ENCODE results near the gene MOSPD2.

Gene MOSPD2

DNA sequence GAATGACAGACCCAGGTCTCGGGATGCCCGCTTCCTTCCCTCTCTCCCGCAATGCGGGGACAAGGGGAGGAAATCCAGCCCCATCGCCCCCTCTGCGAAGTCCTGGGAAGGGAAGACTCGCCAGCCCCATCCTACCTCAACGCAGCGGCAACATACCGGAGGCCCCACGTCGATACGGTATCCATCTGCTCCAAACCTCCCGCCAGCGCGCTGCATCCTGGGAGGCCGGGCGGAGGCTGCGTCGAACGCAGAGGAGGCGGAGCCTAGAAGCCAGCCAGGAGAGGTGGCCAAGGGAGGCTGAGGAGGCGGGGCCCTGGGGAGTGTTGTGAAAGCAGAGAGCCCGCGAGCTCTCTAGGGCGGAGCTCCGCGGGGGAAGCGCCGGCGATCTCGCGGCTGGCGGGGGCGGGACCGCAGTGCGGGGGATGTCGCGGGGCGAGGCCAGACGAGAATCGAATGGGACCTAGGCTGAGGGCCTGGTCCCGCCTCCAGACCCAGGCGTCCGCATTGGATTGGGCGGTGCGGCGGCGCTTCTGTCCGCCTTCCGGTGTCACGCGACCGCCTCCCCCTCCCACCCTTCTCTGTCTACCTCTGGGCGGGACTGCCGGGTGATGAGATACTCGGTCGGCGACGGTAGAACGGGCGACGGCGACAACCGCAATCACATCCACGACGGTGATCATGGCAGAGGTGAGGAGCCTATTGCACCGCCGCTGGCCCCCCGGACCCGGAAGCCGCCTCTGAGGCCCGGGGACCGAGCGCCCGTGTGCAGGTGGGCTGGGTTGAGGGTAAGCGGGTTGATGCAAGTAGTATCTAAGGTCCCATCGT is at the start of gene MOSPD2, which contains the start of gene FANCB:
Gene MOSPD2 (plus strand): TSS at position 571 of the 825 bp plus-strand sequence. CDS start 108 bp downstream, at position 679.
Gene FANCB (minus strand): TSS at position 219 of the 825 bp plus-strand sequence. CDS start 7,559 bp downstream, outside the sequence.
- peak; percentile 29 to 98 (median 88) for DNase-seq

DNA sequence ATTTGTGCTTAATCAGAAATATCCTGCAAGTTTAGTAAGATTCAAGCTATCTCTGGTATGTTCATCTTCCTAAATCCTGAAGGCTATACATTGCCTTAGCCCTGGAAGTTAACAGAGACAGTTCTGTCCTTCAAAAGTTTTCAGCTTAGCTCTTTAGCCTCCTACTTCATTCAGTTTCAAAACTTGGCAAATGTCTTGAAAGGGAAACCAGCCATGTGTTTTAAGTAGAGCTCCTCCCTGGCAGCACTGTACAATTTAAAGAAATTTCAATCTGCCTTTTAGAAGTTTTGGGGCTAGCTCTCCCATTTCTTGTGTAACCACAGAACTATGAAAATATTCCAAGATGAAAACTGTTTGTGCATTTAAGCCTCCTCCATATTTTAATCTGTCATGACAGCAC is 47.4 kb upstream of the MOSPD2 start:
- DNase-seq: no peak

DNA sequence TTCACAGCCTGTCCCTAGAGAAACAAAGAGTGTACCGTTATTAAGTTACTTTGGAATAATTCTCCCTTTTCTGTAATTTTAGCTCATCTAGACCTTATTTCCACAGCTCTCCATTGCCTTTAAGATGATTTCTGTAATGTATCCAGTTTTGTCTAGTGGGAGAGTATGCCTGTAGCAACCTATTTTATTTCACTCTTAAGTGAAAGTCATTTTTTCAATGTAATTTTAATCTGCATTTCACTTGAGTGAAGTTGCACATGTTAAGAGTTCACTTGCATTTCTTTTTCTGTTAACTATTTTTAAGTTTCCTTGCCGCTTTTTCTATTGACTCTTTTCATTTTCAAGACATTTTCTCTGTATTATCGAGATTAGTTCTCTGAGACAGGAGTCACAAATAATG is 46.9 kb upstream of the MOSPD2 start:
- no peak for DNase-seq

DNA sequence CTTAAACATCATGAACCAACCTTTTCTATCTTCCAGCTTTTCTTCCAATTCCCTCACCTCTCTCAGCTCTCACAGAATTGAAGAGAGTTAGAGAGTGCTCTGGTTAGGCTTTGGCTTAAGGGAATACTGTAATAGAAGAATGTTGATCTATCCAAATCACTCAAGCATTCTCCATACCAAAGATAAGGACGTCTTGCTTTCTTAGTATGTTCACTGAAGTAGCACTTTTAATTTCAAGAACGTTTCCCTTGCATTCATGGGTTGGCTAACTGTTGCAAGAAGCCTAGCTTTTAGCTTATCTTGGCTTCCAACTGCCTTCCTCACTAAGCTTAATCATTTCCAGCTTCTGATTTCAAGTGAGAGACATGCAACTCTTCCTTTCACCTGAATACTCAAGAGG is 43.6 kb upstream of the MOSPD2 start:
- no peak for DNase-seq

DNA sequence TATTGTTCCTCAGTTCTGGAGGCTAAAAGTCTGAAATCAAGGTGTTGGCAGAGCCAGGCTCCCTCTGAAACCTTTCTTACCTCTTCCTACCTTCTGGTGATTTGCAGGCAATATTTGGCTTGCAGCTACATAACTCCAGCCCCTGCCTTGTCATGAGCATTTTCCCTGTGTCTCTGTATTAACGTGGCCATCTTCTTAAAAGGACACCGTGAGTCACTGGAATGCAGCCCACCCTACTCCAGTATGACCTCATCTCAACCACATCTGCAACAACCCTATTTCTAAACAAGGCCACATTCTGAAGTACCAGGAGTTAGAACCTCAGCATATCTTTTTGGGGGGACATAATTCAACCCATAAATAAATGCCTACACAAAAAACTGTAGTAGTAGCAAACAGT is 41.1 kb upstream of the MOSPD2 start:
- no peak for DNase-seq

DNA sequence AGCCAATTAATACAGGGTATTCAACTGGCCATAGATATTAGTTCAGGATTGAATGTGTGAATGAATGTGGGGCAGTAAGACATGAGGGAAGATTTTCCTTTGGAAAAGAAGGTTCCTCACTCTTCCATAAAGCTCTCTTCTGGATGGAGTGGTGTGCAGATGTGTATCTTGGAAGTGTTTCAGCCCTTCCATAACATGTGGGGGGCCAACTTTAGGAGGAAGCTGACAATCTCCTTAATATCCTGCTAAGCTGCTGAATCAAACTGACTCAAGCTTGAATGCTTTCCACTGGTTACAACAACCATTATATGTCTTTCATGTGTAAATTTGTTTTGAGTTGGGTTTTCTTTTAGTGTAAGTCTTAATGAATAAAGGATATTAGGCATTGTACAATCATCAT is 40.6 kb upstream of the MOSPD2 start:
- DNase-seq: no peak

DNA sequence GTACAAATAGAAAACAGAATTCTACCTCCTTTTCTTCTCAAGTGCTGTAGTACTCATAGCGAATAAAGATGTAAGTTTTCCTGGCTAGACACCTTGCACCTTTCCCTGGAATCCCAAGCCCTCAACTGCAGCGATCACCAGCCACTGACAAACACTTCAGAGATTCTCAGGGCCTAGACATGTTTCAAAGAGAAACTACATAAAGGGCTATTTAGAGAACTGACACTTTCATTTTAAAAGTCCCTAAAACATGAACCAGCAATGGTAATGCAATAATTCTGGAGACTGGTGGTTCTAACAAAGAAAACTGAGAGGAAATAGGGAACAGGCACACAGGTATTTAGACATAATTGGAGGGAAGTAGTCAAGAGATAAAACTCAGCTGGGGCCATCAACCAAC is 36.1 kb upstream of the MOSPD2 start:
- DNase-seq: no peak

DNA sequence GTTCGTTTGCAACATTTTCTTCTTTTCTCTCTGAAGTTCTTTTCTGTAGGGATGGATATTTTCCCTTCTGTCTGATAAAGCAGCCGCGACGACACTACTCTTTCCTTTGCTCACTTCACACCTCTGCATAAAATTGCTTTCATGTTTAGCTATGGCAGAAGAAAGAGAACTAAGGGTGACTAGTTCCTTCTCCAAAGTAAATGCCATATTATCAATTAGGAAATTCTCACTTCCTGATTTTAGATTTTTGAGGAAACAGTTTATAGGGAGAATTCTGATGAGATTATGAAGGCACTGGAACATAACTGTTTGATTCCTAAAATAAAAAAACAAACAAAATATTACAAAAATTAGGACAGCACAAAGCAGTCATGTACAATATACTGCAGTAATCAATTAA is 29.6 kb upstream of the MOSPD2 start:
- no peak for DNase-seq

DNA sequence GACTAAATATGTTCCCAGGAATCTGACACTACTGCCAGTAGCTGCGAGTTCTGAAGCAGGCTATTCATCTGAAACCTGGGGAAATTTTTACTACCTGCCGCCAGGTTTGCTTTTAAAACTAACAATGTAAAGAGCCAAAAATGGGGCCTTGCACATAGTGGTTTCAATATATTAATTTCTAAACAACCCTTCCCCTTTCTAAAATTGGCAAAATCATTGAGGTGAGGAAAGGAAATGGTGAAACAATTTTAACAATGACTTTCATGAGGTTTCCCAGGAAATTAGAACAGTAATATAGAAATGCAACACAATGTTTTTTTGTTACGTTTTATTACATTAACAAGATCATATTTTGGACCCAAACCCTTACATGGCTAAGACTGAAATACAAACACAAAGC is 21.7 kb upstream of the MOSPD2 start:
- no peak for DNase-seq

DNA sequence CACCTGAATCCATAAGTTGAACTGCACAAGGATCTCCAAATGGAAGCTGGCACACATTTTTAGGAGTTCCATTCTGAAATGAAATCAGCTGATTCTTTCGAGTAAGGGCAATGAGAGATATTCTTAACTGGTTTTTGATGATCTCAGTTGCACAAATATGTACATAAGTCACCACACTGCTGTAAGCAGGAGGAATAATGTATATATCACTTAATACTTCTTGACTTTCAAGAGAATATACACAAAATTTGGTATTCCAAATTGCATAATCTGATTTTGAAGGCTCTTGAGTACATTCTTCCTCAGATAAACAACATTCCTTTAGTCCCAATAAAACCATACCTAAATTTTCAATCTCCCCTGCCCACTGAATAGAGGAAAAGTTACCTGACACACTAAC is 8.6 kb upstream of the MOSPD2 start:
- DNase-seq: no peak

DNA sequence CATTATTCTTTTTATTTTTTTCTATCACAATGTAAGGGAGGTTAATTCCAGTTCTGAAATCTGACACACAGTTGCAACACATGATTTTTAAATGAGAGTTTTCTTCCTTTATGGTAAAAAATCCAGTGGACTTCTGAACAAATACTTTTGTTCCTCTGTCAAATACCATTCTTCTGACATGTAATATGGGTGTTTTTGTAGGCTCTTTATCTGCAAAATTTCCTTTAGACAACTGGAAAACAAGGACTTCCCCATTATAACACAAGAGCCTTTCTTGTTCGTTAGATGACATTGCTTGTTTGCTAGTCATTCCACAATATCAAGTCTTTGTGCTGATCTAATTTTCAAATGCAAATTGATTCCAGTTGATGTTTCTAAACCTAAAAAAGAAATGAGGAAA is 8.0 kb upstream of the MOSPD2 start:
- peak in 1 of 51 donors; percentile 26 for DNase-seq

DNA sequence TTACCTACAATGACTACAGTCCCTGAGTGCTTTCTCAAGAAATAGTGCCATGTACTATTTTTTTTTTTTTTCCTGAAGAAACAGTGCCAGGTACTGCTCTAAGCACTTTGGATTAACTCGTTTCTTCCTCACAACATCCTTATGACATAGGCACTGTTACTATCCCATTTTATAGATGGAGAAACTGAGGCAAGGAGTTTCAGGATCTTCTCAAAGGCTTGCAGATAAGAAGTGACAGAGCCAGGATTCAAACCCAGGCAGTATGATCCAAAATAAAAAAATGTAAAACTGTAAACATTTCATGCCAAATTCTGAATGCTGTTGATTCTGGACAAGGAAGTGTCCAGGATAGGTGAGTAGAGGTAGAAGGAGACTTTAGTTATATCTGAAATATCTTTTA is 1.5 kb upstream of the MOSPD2 start:
- no peak for DNase-seq

DNA sequence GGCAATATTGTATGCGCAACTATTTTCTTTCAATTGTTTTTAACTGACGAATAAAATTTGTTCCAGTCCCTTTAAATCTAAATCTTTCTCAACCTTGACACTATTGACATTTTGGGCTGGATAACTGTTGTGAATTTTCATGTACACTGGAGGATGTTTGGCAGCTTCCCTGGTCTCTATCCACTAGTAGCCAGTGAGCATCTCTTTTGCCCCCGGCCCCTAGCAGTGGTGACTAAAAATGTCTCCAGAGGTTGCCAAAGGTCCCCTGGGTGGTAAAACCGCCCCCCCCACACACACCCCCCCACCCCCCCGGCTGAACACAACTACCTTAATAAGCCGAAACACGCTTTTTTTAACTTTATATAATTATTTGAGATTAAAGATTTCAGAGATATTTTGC is 866 bp upstream of the MOSPD2 start:
- DNase-seq: no peak

DNA sequence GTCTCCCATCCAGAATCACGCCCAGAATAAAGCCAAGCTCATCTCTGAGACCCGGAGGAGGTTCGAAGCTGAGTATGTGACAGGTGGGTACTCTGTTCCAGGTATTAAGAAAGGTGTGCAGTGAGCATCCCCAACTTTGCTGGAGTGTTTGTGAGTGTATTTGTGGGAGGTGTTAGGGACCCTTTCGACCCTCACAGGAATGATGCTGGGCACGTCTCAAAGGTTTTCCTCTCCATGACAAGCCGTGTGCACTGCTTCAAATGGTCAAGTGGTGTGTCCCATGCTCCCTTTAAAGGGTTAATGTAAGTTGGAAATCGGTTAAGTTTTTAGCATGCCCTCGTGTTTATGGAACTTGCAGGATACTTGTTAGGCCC is 442 bp downstream of the MOSPD2 start:
- DNase-seq: no peak

DNA sequence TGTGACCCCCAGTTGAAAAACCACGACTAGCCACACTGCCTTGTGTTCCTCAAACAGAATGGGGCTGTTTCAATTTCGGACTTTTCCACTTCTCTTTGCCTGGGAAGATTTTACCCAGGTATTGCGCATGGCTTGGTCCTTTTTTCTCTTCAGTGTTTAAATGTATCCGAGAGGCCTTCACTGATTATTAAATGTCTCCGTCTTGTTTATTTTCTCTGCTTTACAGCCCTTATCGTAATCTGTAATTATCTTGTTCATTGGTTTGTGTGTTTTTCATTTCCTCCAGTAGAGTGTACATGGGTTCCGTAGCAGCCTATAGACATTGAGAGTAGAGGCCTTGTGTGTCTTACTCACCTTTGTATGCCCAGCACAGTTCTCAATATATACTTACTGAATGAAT is 2.4 kb downstream of the MOSPD2 start:
- no peak for DNase-seq

DNA sequence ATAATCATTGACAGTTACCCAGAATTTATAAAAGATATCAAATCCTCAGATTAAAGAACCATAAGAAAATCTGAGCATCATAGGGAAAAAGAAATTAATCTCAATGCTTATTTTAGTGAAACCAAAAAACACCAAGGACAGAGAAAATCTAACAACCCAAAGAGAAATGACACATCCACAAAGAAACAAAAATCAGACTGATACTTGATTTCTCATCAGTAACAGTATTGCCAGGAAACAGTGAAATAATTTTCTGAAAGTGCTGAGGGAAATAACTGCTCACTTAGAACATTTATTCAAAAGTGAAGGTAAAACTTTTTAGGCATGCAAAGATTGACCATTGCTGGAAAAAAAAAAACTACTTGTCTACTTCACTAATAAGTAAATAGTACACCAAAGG is 10.6 kb downstream of the MOSPD2 start:
- DNase-seq: no peak

DNA sequence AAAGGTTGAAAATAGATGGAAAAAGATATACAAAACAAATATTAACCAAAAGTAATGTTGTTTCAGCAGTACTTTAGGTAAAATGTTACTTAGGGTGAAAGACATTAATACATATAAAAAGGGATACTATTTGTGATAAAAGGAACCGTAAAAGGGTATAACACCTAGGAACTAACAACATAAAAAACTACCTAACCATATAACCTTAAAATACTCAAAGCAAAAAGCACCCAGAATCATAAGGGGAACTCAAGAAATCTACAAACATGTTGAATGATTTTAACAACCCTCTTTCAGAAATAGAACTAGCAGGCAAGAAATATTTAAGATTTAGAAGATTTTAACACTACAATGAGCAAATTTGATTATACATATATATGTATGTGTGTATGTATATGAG is 11.5 kb downstream of the MOSPD2 start:
- DNase-seq: no peak

DNA sequence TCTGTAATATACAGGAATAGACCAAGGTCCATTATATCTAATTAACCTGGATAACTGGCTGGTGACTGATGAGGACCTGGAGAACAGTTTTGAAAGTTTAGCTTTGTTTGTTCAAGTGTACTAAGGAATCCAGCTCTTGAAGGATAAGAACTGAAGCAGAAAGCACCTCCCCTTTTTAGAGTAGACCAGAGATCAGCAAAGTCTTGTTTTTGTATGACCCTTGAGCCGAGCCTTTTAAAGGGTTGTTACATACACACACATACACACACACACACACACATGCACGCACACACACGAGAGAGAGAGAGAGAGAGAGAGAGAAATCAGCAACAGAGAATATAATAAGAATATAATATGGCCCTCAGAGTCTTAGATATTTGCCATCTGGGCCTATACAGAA is 13.0 kb downstream of the MOSPD2 start:
- no peak for DNase-seq

DNA sequence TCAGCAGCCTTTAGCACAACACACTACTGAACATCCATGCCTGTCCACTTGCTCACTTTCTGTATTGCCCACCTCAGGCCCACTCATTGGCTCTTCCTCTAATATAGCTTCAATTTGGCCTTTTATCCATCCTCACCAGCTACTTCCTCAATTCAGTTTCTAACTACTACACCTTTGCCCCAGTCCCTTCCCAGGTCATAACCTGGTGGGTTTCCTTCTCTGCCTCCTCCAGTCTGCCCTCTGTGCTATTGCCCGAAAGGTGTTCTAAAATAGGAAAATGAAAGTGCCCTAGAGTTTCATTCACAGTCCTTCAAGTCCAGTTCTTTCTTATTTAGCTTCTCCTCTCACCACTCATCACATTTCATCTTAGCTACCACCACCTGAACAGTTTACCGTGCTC is 23.1 kb downstream of the MOSPD2 start:
- no peak for DNase-seq

DNA sequence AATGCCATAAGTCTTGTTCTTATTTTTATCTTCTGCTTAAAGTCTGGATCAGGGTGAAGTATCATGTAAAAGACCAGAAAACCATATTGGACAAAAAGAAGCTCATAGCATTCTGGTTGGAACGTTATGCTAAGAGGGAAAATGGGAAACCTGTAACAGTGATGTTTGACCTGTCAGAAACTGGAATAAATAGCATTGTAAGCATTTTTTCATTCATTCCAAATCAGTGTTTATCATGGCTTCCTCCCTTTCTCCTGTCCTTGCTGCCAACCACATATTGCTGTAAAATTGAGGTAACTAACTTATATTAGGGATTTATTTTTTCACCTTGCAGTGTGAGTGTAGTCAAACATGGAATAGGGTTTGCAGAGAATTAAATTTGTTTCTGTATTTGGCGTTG is 23.8 kb downstream of the MOSPD2 start:
- no peak for DNase-seq

DNA sequence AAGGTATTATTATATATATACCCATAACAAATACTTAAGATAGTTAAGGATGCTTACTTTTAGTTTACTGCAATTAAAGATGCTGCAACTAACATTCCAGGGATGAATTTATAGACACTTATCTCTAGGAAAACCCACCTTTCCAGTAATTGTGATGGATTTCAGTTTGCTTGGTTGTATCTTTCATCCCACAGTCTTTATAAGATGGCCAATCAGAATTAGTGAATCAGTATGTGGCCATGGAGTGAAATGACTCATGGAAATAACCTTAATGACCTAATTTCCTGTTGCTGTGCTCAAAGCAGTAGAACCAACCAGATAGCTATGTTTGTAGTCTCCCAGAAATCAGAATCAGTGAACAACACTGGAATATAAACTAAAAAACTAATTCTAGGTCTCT is 26.4 kb downstream of the MOSPD2 start:
- DNase-seq: no peak

DNA sequence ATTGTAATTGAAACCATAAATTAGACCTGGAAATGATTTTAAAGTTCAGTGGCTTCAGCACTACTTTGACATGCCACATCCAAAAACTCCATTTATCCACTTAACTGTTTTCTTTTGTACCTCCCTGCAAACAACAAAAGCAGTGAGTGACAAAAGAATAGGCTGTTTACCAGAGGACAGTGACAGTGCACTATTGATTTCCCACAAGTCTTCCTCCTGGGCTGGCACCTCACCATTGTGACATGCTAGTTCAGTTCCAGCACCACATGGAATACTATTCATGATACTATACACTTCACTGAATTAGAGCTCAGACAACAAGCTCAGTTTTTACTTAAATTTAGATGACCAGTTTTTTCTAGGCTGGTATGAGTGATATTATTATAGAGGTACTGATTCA is 29.3 kb downstream of the MOSPD2 start:
- peak in 8 of 51 donors; percentile 0 to 6 (median 2) for DNase-seq

DNA sequence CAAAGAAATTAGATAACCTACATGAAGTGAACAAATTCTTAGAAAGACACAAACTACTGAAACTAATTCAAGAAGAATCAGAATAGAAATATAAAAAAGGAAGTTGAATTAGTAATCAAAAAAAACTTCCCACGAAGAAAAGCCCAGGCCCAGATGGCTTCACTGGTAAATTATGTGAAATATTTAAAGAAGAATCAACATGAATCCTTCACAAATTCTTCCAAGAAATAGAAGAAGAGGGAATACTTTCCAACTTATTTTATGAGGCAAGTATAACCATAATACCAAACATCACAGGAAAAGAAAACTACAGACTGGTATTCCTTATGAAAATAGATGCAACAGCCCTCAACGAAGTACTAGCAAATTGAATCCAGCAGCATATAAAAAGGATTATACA is 30.7 kb downstream of the MOSPD2 start:
- DNase-seq: no peak

DNA sequence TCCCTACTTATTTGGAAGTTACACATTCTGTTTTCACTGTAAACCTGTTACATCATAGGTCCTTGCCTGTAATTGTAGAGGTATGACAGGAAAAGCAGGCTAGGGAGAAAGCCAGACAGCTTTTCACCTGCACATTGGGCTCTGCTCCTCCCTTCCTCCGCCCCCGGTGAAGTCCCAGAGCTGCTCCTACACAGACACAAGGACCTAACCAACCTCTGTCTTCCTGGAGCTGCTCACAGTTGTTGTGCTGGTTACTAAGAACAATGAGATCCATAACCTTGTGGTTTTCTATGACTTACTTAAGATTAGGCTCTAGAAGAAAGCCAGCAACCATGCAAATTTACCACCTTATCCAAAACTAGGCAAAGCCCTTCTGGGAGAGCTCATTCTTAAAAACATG is 40.0 kb downstream of the MOSPD2 start:
- no peak for DNase-seq
